Mesendoderm (in vitro differentiated cells): ENCODE results near the gene GALK2.

Source experiments
- DNase-seq: peaks from one replicate; pipeline ENCODE4 v3.0.0; 2013
- H2AK5ac ChIP-seq: 2 replicates; pipeline ENCODE4 v1.6.1; 2013; ENCODE audit warnings: low read length, inconsistent platforms
- H2BK120ac ChIP-seq: 2 replicates; pipeline ENCODE4 v1.6.1; 2013; ENCODE audit warnings: low read depth, mild to moderate bottlenecking, low read length, moderate library complexity, mixed read lengths
- H2BK15ac ChIP-seq: replicated peaks from 2 replicates; pipeline ENCODE4 v1.6.1; 2013; ENCODE audit warnings: low read depth, mild to moderate bottlenecking, moderate library complexity
- H2BK5ac ChIP-seq: 2 replicates; pipeline ENCODE4 v1.6.1; 2013; ENCODE audit warnings: low read length, inconsistent platforms
- H3K18ac ChIP-seq: 2 replicates; pipeline ENCODE4 v1.6.1; 2013; ENCODE audit warnings: mild to moderate bottlenecking, low read length, mixed read lengths
- H3K23ac ChIP-seq: one replicate; pipeline ENCODE4 v1.6.1; 2013; ENCODE audit warnings: low read length
- H3K27ac ChIP-seq: 2 replicates; pipeline ENCODE4 v1.5.1; 2013; ENCODE audit warnings: low read depth, mild to moderate bottlenecking, inconsistent platforms, low read length, moderate library complexity
- H3K27me3 ChIP-seq: 2 replicates; pipeline ENCODE4 v1.6.1; 2013; ENCODE audit warnings: low read length, control low read depth, mild to moderate bottlenecking, inconsistent platforms; ENCODE audit not compliant: insufficient read depth, poor library complexity
- H3K36me3 ChIP-seq: 2 replicates; pipeline ENCODE4 v1.6.1; 2013; ENCODE audit warnings: low read length, inconsistent platforms; ENCODE audit not compliant: control insufficient read depth, insufficient read depth
- H3K4ac ChIP-seq: one replicate; pipeline ENCODE4 v1.6.1; 2013; ENCODE audit warnings: low read depth, mild to moderate bottlenecking, low read length, moderate library complexity
- H3K4me1 ChIP-seq: 2 replicates; pipeline ENCODE4 v1.6.1; 2013; ENCODE audit warnings: low read depth, low read length, inconsistent platforms; ENCODE audit not compliant: control insufficient read depth
- H3K4me2 ChIP-seq: 2 replicates; pipeline ENCODE4 v1.6.1; 2013; ENCODE audit warnings: low read length
- H3K4me3 ChIP-seq: 2 replicates; pipeline ENCODE4 v1.5.1; 2013; ENCODE audit warnings: mild to moderate bottlenecking, low read length
- H3K56ac ChIP-seq: one replicate; pipeline ENCODE4 v1.6.1; 2013; ENCODE audit warnings: low read length
- H3K79me1 ChIP-seq: 2 replicates; pipeline ENCODE4 v1.6.1; 2013; ENCODE audit warnings: low read length, inconsistent platforms
- H3K79me2 ChIP-seq: 2 replicates; pipeline ENCODE4 v1.6.1; 2013; ENCODE audit warnings: mild to moderate bottlenecking, low read length; ENCODE audit not compliant: control insufficient read depth, insufficient read depth
- H3K9ac ChIP-seq: 2 replicates; pipeline ENCODE4 v1.6.1; 2013; ENCODE audit warnings: low read length, inconsistent platforms
- H4K5ac ChIP-seq: one replicate; pipeline ENCODE4 v1.6.1; 2013; ENCODE audit warnings: low read length
- H4K8ac ChIP-seq: one replicate; pipeline ENCODE4 v1.6.1; 2013; ENCODE audit warnings: low read depth, mild to moderate bottlenecking, control low read depth, low read length, moderate library complexity
- WGBS: extraction: QIAGEN DNeasy Blood & Tissue Kit; methylation state at CpG from one replicate; pipeline ENCODE4 v1.1.7; 2013; ENCODE audit warnings: low lambda C conversion rate, missing lambda C conversion rate; ENCODE audit not compliant: insufficient coverage; ENCODE audit errors: extremely low coverage; 5-methylcytosine and 5-hydroxymethylcytosine counted together

The GALK2 gene

DNA sequence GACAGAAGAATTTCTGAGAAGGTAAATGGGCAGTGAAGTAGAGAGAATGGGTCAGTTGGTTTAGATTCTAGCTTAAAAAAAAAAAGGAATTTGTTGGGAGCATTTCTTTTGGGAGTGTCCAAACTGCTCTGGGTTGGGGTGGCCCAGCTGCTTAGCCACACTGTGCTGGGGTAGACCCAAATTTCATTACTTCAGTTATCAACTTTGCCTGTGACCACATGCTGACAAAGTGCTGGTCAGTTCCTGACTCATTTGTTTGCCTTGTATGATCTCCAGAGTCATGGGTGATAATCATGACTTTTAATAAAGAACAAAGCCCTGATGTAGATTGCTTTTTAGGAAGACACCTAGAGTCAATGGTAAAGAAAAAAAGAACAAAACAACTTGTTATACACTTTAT lies 131.5 kb downstream of the GALK2 start:
- no peak overlapping the region for H2BK15ac ChIP-seq
- H3K79me1 ChIP-seq: no peaks in the 10 kb centered on the region
- H3K18ac ChIP-seq: peak overlapping the region; percentile 39
- H3K4me1 ChIP-seq: no peaks in the 10 kb centered on the region
- no peak overlapping the region for H2AK5ac ChIP-seq
- H3K27ac ChIP-seq: no peak overlapping the region
- H3K4me3 ChIP-seq: no peak overlapping the region
- H3K4me2 ChIP-seq: no peak overlapping the region
- H3K23ac ChIP-seq: no peak overlapping the region
- no peak overlapping the region for H3K9ac ChIP-seq
- H3K4ac ChIP-seq: no peak overlapping the region
- no peak overlapping the region for H2BK120ac ChIP-seq
- H3K79me2 ChIP-seq: no peaks in the 10 kb centered on the region
- H2BK5ac ChIP-seq: no peak overlapping the region
- no peak overlapping the region for H4K5ac ChIP-seq
- no peak overlapping the region for H4K8ac ChIP-seq
- no peak overlapping the region for H3K56ac ChIP-seq
- no peak for DNase-seq
- H3K27me3 ChIP-seq: no peaks in the 10 kb centered on the region
- no peaks in the 10 kb centered on the region for H3K36me3 ChIP-seq

DNA sequence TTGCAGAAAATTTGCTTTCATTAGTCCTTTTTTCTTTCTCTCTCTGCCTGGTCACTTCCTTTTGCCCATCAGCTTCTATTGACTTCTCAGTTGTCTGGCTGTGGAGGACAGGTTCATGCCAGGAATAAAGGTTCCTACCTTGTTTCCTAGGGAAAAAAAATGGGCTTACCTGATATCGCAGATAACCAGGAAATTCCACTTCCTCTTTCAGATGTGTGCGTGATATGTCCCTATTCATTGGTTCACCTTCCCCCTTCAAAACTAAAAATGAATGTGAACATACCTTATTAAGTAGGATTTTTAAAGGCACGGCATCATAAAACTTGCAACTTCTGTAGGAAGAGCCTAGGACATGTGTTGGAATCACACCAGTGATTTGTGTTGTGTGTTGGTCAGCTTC lies 133.0 kb downstream of the GALK2 start:
- Histone ChIP-seq H3K9ac (no peak overlapping the region), H2AK5ac (no peak overlapping the region), H3K23ac (no peak overlapping the region), H2BK120ac (no peak overlapping the region), H3K27ac (no peak overlapping the region), H2BK15ac (no peak overlapping the region), H2BK5ac (no peak overlapping the region), H4K8ac (no peak overlapping the region), H3K4me2 (no peak overlapping the region), H3K18ac (no peak overlapping the region), H4K5ac (no peak overlapping the region), H3K36me3 (no peaks in the 10 kb centered on the region), H3K79me1 (no peaks in the 10 kb centered on the region), H3K56ac (no peak overlapping the region), H3K4ac (no peak overlapping the region), H3K4me3 (no peak overlapping the region), H3K27me3 (no peaks in the 10 kb centered on the region), H3K4me1 (no peaks in the 10 kb centered on the region), H3K79me2 (no peaks in the 10 kb centered on the region)
- DNase-seq: no peak
- WGBS: no CpG with 5 or more reads among the region's 3 CpGs

GRCh38 chr15:49306551-49306950 lies 136.5 kb downstream of the GALK2 start:
- H3K4me1 ChIP-seq: no peaks in the 10 kb centered on the region
- WGBS: no CpG with 5 or more reads among the region's 1 CpG
- no peak overlapping the region for H3K4ac ChIP-seq
- no peak overlapping the region for H2BK15ac ChIP-seq
- H3K56ac ChIP-seq: no peak overlapping the region
- no peak overlapping the region for H2BK5ac ChIP-seq
- no peak overlapping the region for H3K4me3 ChIP-seq
- no peaks in the 10 kb centered on the region for H3K36me3 ChIP-seq
- no peak overlapping the region for H2BK120ac ChIP-seq
- H3K23ac ChIP-seq: no peak overlapping the region
- no peaks in the 10 kb centered on the region for H3K79me1 ChIP-seq
- no peaks in the 10 kb centered on the region for H3K27me3 ChIP-seq
- no peak overlapping the region for H2AK5ac ChIP-seq
- H3K79me2 ChIP-seq: no peaks in the 10 kb centered on the region
- no peak overlapping the region for H3K9ac ChIP-seq
- H3K18ac ChIP-seq: no peak overlapping the region
- no peak for DNase-seq
- no peak overlapping the region for H3K4me2 ChIP-seq
- no peak overlapping the region for H3K27ac ChIP-seq
- H4K5ac ChIP-seq: no peak overlapping the region
- no peak overlapping the region for H4K8ac ChIP-seq

DNA sequence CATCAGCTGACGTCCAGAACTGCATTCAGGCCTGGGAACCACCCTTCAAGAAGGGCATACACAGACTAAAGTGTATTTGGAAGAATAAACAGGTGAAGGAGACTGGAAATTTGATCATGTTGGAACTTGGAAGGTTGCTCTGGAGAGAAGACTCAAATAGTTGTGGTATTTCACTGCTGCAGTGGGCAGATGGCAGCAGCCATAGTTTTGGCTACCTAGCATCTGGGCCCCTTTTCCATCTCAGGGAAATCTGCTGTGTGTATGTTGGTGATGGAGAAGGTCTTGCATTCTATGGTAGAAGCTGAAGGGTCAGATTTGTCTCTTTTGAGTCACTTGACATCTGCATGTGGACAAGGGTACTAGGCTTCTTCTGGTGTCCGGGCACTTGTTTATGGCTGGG lies 138.6 kb downstream of the GALK2 start:
- no CpG with 5 or more reads among the region's 2 CpGs for WGBS
- no peak for DNase-seq
- H3K23ac ChIP-seq: no peak overlapping the region
- H3K18ac ChIP-seq: no peak overlapping the region
- no peak overlapping the region for H2AK5ac ChIP-seq
- H3K27me3 ChIP-seq: no peaks in the 10 kb centered on the region
- H3K79me1 ChIP-seq: no peaks in the 10 kb centered on the region
- H3K4me2 ChIP-seq: no peak overlapping the region
- no peak overlapping the region for H3K56ac ChIP-seq
- H4K8ac ChIP-seq: no peak overlapping the region
- no peak overlapping the region for H3K4ac ChIP-seq
- H3K27ac ChIP-seq: no peak overlapping the region
- no peaks in the 10 kb centered on the region for H3K79me2 ChIP-seq
- H3K4me3 ChIP-seq: no peak overlapping the region
- H3K9ac ChIP-seq: no peak overlapping the region
- H3K4me1 ChIP-seq: no peaks in the 10 kb centered on the region
- no peak overlapping the region for H2BK15ac ChIP-seq
- no peaks in the 10 kb centered on the region for H3K36me3 ChIP-seq
- H2BK120ac ChIP-seq: no peak overlapping the region
- H2BK5ac ChIP-seq: no peak overlapping the region
- no peak overlapping the region for H4K5ac ChIP-seq

- Histone ChIP-seq H3K4me2 (no peak overlapping the region), H3K23ac (no peak overlapping the region), H4K8ac (no peak overlapping the region), H3K79me2 (no peaks in the 10 kb centered on the region), H3K4ac (no peak overlapping the region), H3K36me3 (no peaks in the 10 kb centered on the region), H2BK5ac (no peak overlapping the region), H3K79me1 (no peaks in the 10 kb centered on the region), H2BK15ac (no peak overlapping the region), H3K27ac (no peak overlapping the region), H3K18ac (no peak overlapping the region), H4K5ac (no peak overlapping the region), H3K4me3 (no peak overlapping the region), H3K27me3 (no peaks in the 10 kb centered on the region), H3K4me1 (no peaks in the 10 kb centered on the region), H3K9ac (no peak overlapping the region), H2BK120ac (no peak overlapping the region), H3K56ac (no peak overlapping the region), H2AK5ac (no peak overlapping the region)
- DNase-seq: no peak
Measured at GRCh38 chr15:49309889-49310288, 139.8 kb downstream of the GALK2 start.

GRCh38 chr15:49313650-49314049 lies 143.6 kb downstream of the GALK2 start:
- Histone ChIP-seq H3K4me1 (peaks cover 4% of the 10 kb centered on the region), H2AK5ac (no peak overlapping the region), H4K5ac (no peak overlapping the region), H2BK120ac (no peak overlapping the region), H3K36me3 (no peaks in the 10 kb centered on the region), H3K4me2 (no peak overlapping the region), H2BK5ac (no peak overlapping the region), H3K18ac (no peak overlapping the region), H3K27ac (no peak overlapping the region), H3K27me3 (no peaks in the 10 kb centered on the region), H3K79me1 (no peaks in the 10 kb centered on the region), H4K8ac (no peak overlapping the region), H3K23ac (no peak overlapping the region), H3K79me2 (no peaks in the 10 kb centered on the region), H3K9ac (no peak overlapping the region), H3K4me3 (no peak overlapping the region), H2BK15ac (no peak overlapping the region), H3K4ac (no peak overlapping the region), H3K56ac (no peak overlapping the region)
- no CpG with 5 or more reads among the region's 1 CpG for WGBS
- DNase-seq: peak; percentile 42
